Measurements from ENCODE around the gene D2HGDH.
"Not testable (repeated sequence)": the region's sequence is repeated elsewhere in the genome, so short reads cannot be mapped to it uniquely, and the experiment has no call there.

D2HGDH gene

GRCh38 chr2:241776336-241777169 is 42.1 kb downstream of the D2HGDH start, which contains the start of gene GAL3ST2:
Gene GAL3ST2 (plus strand): TSS chr2:241776822. CDS start chr2:241776956, 134 bp downstream.
- Histone ChIP-seq H3K27ac (ENCODE audit: low read length) (no peak within 1 kb of the TSS), H3K36me3 (ENCODE audit: control insufficient read depth in 2 of 2, insufficient read depth in 2 of 2, low read length in 2 of 2) (no peaks in the 10 kb centered on the region), H3K4me3 (ENCODE audit: low read length in 2 of 2) (no peak within 1 kb of the TSS), H3K9ac (ENCODE audit: low read length in 2 of 2) (no peak within 1 kb of the TSS), H3K4me1 (ENCODE audit: control insufficient read depth, insufficient read depth, low read length) (peaks cover 2% of the 10 kb centered on the region), H3K9me3 (ENCODE audit: control insufficient read depth in 2 of 2, low read length in 2 of 2) (no peaks in the 10 kb centered on the region), H3K27me3 (ENCODE audit: control insufficient read depth in 1 of 2, insufficient read depth in 2 of 2, low read length in 2 of 2) (peaks cover 22 to 27% of the 10 kb centered on the region in 2 donors)

DNA sequence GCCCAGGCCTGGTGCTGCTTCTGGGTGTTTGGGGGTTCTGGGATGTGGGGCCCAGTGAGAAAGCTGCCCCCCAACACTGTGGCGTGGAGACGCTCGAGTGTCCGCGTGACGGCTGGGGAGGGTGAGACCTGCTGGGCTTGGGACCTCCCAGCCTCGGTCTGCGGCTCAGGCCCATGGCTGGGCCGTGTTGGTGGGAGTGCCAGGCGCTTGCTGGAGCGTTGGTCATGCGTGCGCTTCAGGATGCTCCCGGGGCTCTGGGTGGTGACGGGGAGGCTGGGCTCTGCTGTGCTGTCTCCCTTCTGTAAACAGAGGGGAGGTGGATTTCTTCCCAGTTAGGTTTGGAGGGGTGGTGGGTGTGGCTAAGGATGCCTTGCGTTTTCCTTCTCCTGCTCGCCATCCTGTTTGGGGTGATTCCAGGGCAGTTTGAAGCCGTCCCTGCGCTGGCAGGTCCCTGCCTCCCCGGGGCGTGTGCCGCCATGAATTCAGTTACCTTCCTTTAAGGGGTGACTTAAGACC is 42.8 kb downstream of the D2HGDH start:
- Histone ChIP-seq H3K4me3 (ENCODE audit: low read length in 2 of 2) (no peak overlapping the region), H3K4me1 (ENCODE audit: control insufficient read depth, insufficient read depth, low read length) (no peaks in the 10 kb centered on the region), H3K27ac (ENCODE audit: low read length) (no peak overlapping the region), H3K9me3 (ENCODE audit: control insufficient read depth in 2 of 2, low read length in 2 of 2) (no peaks in the 10 kb centered on the region), H3K27me3 (ENCODE audit: control insufficient read depth in 1 of 2, insufficient read depth in 2 of 2, low read length in 2 of 2) (peaks cover 22 to 27% of the 10 kb centered on the region in 2 donors), H3K9ac (ENCODE audit: low read length in 2 of 2) (no peak overlapping the region), H3K36me3 (ENCODE audit: control insufficient read depth in 2 of 2, insufficient read depth in 2 of 2, low read length in 2 of 2) (no peaks in the 10 kb centered on the region)

DNA sequence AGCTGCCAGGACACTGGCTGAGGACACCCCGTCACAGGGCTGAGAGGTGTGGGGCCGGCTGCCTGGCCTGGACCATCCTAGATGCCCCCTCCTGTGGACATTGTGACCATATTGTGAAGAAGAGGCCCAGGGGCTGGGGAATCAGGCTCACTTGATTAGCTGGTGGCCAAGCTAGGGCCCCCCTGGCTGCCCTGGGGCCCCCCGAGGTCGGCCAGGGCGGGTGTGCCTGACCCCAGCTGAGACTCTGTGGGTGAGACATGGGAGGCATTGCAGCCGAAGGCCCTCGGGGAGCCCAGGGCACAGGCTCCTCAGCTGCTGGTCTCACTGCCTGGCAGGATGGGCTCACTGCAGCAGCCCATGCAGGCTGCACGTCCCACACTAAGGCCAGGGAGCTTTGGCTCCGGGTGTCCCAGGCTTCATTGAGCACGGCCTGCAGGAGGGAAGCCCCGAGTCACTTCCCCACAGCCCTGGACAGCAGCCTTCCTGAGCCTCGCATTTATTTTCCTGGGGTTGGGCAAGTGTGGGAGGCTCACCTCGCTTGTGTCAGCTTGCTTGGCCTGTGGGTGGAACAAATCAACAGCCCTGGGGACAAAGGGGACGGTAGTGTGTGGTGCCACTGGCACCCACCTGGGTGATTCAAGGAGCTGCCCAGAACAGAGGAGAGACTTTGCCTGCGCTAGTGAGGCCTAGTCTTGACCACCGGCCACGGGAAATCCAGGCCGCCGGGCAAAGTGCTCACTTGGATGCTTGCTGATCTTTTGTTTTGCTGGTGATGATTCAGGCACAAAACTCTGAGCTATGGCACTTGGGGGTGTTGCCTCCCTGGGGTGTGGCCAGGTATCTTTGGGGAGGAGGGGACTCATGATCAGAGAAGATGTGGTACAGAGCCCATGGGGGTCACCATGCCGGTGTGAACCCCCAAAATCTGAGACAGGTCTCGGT is 43.5 kb downstream of the D2HGDH start:
- Histone ChIP-seq H3K9me3 (ENCODE audit: control insufficient read depth in 2 of 2, low read length in 2 of 2) (no peaks in the 10 kb centered on the region), H3K36me3 (ENCODE audit: control insufficient read depth in 2 of 2, insufficient read depth in 2 of 2, low read length in 2 of 2) (no peaks in the 10 kb centered on the region), H3K4me3 (ENCODE audit: low read length in 2 of 2) (no peak overlapping the region), H3K4me1 (ENCODE audit: control insufficient read depth, insufficient read depth, low read length) (no peaks in the 10 kb centered on the region), H3K27me3 (ENCODE audit: control insufficient read depth in 1 of 2, insufficient read depth in 2 of 2, low read length in 2 of 2) (peaks cover 22 to 26% of the 10 kb centered on the region in 2 donors), H3K9ac (ENCODE audit: low read length in 2 of 2) (no peak overlapping the region), H3K27ac (ENCODE audit: low read length) (no peak overlapping the region)

DNA sequence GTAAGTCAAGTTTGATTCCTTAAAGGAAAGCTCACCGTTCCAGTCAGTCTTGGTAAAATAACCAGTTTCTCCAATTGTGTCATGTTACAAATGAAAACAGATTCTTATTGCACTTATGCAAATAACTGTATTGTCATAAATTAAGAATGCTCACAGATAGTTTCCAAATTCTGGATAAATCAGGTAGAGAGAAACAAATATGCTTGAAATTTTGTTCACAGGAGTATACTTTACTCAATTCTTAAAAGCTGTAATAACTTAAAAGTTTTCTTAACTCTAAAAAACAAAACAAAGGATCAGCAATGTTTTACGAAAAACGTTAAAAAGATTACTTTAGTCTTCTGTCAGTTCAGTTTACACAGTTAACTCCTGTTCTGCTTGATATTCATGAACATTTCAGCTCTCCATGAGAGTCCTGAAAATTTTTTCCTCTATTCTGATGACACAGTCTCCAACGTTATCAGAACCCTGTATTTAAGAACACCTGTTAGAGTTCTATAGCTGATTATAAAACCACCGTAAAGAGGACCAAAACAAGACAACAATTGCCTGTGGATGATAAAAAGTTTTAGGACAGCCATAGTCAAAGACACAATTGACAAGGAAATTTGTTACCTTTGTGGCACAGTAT is 46.6 kb downstream of the D2HGDH start:
- H3K9ac ChIP-seq (ENCODE audit: low read length in 2 of 2), result no peak overlapping the region
- no peak overlapping the region for H3K4me3 ChIP-seq (ENCODE audit: low read length in 2 of 2)
- H3K9me3 ChIP-seq (ENCODE audit: control insufficient read depth in 2 of 2, low read length in 2 of 2), result no peaks in the 10 kb centered on the region
- peaks cover 2 to 4% of the 10 kb centered on the region in 2 donors for H3K27me3 ChIP-seq (ENCODE audit: control insufficient read depth in 1 of 2, insufficient read depth in 2 of 2, low read length in 2 of 2)
- H3K4me1 ChIP-seq (ENCODE audit: control insufficient read depth, insufficient read depth, low read length), result no peaks in the 10 kb centered on the region
- H3K27ac ChIP-seq (ENCODE audit: low read length), result no peak overlapping the region
- no peaks in the 10 kb centered on the region for H3K36me3 ChIP-seq (ENCODE audit: control insufficient read depth in 2 of 2, insufficient read depth in 2 of 2, low read length in 2 of 2)

GRCh38 chr2:241782053-241782452 is 47.6 kb downstream of the D2HGDH start:
- not testable (repeated sequence) for H3K36me3 ChIP-seq (ENCODE audit: control insufficient read depth in 2 of 2, insufficient read depth in 2 of 2, low read length in 2 of 2)

GRCh38 chr2:241788135-241788534 is 53.7 kb downstream of the D2HGDH start:
- Histone ChIP-seq H3K9ac (ENCODE audit: low read length in 2 of 2) (no peak overlapping the region), H3K9me3 (ENCODE audit: control insufficient read depth in 2 of 2, low read length in 2 of 2) (no peaks in the 10 kb centered on the region), H3K4me1 (ENCODE audit: control insufficient read depth, insufficient read depth, low read length) (no peaks in the 10 kb centered on the region), H3K27ac (ENCODE audit: low read length) (no peak overlapping the region), H3K36me3 (ENCODE audit: control insufficient read depth in 2 of 2, insufficient read depth in 2 of 2, low read length in 2 of 2) (no peaks in the 10 kb centered on the region), H3K27me3 (ENCODE audit: control insufficient read depth in 1 of 2, insufficient read depth in 2 of 2, low read length in 2 of 2) (no peaks in the 10 kb centered on the region), H3K4me3 (ENCODE audit: low read length in 2 of 2) (no peak overlapping the region)

More at GRCh38 chr2:241782053-241782452, 47.6 kb downstream of the D2HGDH start:
- not testable (repeated sequence) for H3K9me3 ChIP-seq (ENCODE audit: control insufficient read depth in 2 of 2, low read length in 2 of 2); H3K9ac ChIP-seq (ENCODE audit: low read length in 2 of 2); H3K27me3 ChIP-seq (ENCODE audit: control insufficient read depth in 1 of 2, insufficient read depth in 2 of 2, low read length in 2 of 2); H3K4me3 ChIP-seq (ENCODE audit: low read length in 2 of 2); H3K4me1 ChIP-seq (ENCODE audit: control insufficient read depth, insufficient read depth, low read length); H3K27ac ChIP-seq (ENCODE audit: low read length)

DNA sequence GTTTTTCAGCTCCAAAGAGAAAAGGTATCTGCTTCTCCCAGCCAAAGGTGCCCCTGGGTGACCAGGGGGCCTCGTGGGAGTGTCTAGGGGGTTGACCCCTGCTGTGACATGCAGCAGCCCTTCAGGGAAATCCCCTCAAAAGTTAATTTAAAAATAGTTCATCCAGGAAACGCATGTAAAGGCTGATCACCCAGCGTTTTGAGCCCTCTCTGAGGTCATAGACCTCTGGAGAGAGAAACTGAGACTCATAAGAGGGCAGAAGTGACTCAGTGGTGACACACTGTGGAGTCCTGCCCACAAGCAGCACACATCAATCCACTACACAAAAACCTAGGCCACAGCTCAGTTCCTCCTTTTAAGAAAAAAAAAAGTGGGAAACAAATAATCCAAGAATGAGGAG is 54.1 kb downstream of the D2HGDH start:
- no peak overlapping the region for H3K9ac ChIP-seq (ENCODE audit: low read length in 2 of 2)
- no peaks in the 10 kb centered on the region for H3K27me3 ChIP-seq (ENCODE audit: control insufficient read depth in 1 of 2, insufficient read depth in 2 of 2, low read length in 2 of 2)
- no peak overlapping the region for H3K27ac ChIP-seq (ENCODE audit: low read length)
- no peaks in the 10 kb centered on the region for H3K9me3 ChIP-seq (ENCODE audit: control insufficient read depth in 2 of 2, low read length in 2 of 2)
- H3K36me3 ChIP-seq (ENCODE audit: control insufficient read depth in 2 of 2, insufficient read depth in 2 of 2, low read length in 2 of 2), result no peaks in the 10 kb centered on the region
- H3K4me3 ChIP-seq (ENCODE audit: low read length in 2 of 2), result no peak overlapping the region
- no peaks in the 10 kb centered on the region for H3K4me1 ChIP-seq (ENCODE audit: control insufficient read depth, insufficient read depth, low read length)

DNA sequence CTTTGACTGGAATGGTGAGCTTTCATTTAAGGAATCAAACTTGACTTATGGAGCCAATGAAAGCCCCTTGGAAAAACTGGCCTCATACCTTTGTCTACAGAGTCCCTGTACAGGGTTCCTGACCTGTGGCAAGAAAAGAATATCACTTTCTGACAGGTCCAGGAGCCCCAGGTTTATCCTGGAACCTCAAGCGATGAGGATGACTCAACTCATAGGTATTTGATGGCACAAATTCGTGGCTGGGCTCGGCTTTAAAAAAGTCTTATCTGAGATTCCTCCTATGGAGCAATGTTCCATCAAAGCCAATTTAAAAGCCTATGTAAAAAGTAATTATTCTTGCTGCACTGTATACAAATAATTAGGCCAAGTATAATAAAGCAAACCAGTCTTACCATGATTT is 57.0 kb downstream of the D2HGDH start:
- H3K36me3 ChIP-seq (ENCODE audit: control insufficient read depth in 2 of 2, insufficient read depth in 2 of 2, low read length in 2 of 2); H3K4me3 ChIP-seq (ENCODE audit: low read length in 2 of 2); H3K27me3 ChIP-seq (ENCODE audit: control insufficient read depth in 1 of 2, insufficient read depth in 2 of 2, low read length in 2 of 2); H3K27ac ChIP-seq (ENCODE audit: low read length); H3K4me1 ChIP-seq (ENCODE audit: control insufficient read depth, insufficient read depth, low read length); H3K9ac ChIP-seq (ENCODE audit: low read length in 2 of 2); H3K9me3 ChIP-seq (ENCODE audit: control insufficient read depth in 2 of 2, low read length in 2 of 2): not testable (repeated sequence)

- Histone ChIP-seq H3K36me3 (ENCODE audit: control insufficient read depth in 2 of 2, insufficient read depth in 2 of 2, low read length in 2 of 2) (no peaks in the 10 kb centered on the region), H3K4me3 (ENCODE audit: low read length in 2 of 2) (no peak overlapping the region), H3K9ac (ENCODE audit: low read length in 2 of 2) (no peak overlapping the region), H3K27ac (ENCODE audit: low read length) (no peak overlapping the region), H3K4me1 (ENCODE audit: control insufficient read depth, insufficient read depth, low read length) (no peaks in the 10 kb centered on the region), H3K27me3 (ENCODE audit: control insufficient read depth in 1 of 2, insufficient read depth in 2 of 2, low read length in 2 of 2) (no peaks in the 10 kb centered on the region), H3K9me3 (ENCODE audit: control insufficient read depth in 2 of 2, low read length in 2 of 2) (no peaks in the 10 kb centered on the region)
These were observed 59.0 kb downstream of the D2HGDH start for GRCh38 chr2:241793385-241793784.

DNA sequence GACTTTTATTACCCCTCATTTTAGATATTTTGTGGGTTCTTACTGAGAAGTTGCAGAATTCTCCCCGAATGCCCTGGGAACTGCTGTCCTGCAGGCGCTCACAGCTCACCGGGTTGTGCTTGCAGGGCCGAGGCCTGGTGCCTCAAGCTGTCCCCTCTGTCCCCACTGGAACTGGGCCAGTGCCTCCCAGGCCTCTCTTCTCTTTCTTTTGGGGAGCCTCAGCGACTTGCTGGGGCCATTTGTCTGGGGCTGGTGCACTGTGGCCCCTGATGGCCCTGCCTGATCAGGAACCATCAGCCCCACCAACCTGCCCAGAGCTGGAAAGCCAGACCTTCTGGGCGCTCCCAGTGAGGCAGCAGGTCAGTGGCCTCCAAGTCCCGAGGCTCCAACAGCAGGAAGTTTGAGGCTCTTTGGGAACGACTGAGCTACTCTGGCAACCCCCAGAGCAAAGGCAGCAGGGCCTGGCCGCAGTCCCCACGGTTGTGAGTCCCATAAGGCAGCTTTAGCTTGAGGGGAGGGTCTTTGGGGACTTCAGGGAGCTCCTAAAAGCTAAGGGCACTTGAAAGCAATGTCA is 59.9 kb downstream of the D2HGDH start:
- H3K27ac ChIP-seq (ENCODE audit: low read length), result no peak overlapping the region
- H3K27me3 ChIP-seq (ENCODE audit: control insufficient read depth in 1 of 2, insufficient read depth in 2 of 2, low read length in 2 of 2), result no peaks in the 10 kb centered on the region
- no peaks in the 10 kb centered on the region for H3K4me1 ChIP-seq (ENCODE audit: control insufficient read depth, insufficient read depth, low read length)
- H3K9me3 ChIP-seq (ENCODE audit: control insufficient read depth in 2 of 2, low read length in 2 of 2), result no peaks in the 10 kb centered on the region
- H3K4me3 ChIP-seq (ENCODE audit: low read length in 2 of 2), result no peak overlapping the region
- H3K36me3 ChIP-seq (ENCODE audit: control insufficient read depth in 2 of 2, insufficient read depth in 2 of 2, low read length in 2 of 2), result no peaks in the 10 kb centered on the region
- no peak overlapping the region for H3K9ac ChIP-seq (ENCODE audit: low read length in 2 of 2)
